Measurements from ENCODE around the gene UBN1. TPM values are rescaled to one million over a fixed set of nuclear protein-coding genes. Genes with fewer than 3 reads are reported as not detected.

Gene UBN1
- total and polyA plus RNA-seq, 3 donors (not counting 1 experiment from before 2014, with no cell fraction given), result 16.5 to 37.2 (median 23.7) TPM

Other genes with a start within 250 kb of the UBN1 start
- 10 to 100 TPM in 1 of 2 donors, 1 to 10 TPM in 1; 8.0 to 29.8 TPM for gene UBALD1, start 232.6 kb upstream of the UBN1 start, total RNA-seq
- gene UBALD1, start 232.6 kb upstream of the UBN1 start, polyA plus RNA-seq, result 7.2 TPM
- 10 to 100 TPM; 34.2 to 64.8 TPM for gene MGRN1, start 222.7 kb upstream of the UBN1 start, total RNA-seq
- gene MGRN1, start 222.7 kb upstream of the UBN1 start, polyA plus RNA-seq, result 8.2 TPM
- gene NUDT16L1, start 153.9 kb upstream of the UBN1 start, total RNA-seq, result 10 to 100 TPM; 13.5 to 26.2 TPM
- 34.3 TPM for gene NUDT16L1, start 153.9 kb upstream of the UBN1 start, polyA plus RNA-seq
- 10 to 100 TPM; 14.5 to 24.3 TPM for gene ANKS3, start 113.2 kb upstream of the UBN1 start, total RNA-seq
- 9.4 TPM for gene ANKS3, start 113.2 kb upstream of the UBN1 start, polyA plus RNA-seq
- under 1 TPM; 0.17 to 0.71 TPM for gene DNAAF8, start 112.9 kb upstream of the UBN1 start, total RNA-seq
- gene DNAAF8, start 112.9 kb upstream of the UBN1 start, polyA plus RNA-seq, result 0.51 TPM
- gene ZNF500, start 80.3 kb upstream of the UBN1 start, total RNA-seq, result 10 to 100 TPM; 13.0 to 14.2 TPM
- 4.0 TPM for gene ZNF500, start 80.3 kb upstream of the UBN1 start, polyA plus RNA-seq
- not detected for gene SEPTIN12, start 59.1 kb upstream of the UBN1 start, total RNA-seq
- gene SEPTIN12, start 59.1 kb upstream of the UBN1 start, polyA plus RNA-seq, result not detected
- gene SMIM22, start 52.1 kb upstream of the UBN1 start, total RNA-seq, result 1 to 10 TPM in 1 of 2 donors, not detected in 1; 1.0 TPM
- gene SMIM22, start 52.1 kb upstream of the UBN1 start, polyA plus RNA-seq, result 3.4 TPM
- 10 to 100 TPM; 27.0 to 33.8 TPM for gene ROGDI, start 44.8 kb upstream of the UBN1 start, total RNA-seq
- gene ROGDI, start 44.8 kb upstream of the UBN1 start, polyA plus RNA-seq, result 24.5 TPM
- 10 to 100 TPM; 38.0 to 67.7 TPM for gene GLYR1, start 193 bp upstream of the UBN1 start, total RNA-seq
- gene GLYR1, start 193 bp upstream of the UBN1 start, polyA plus RNA-seq, result 31.3 TPM
- gene PPL, start 89.7 kb downstream of the UBN1 start, total RNA-seq, result 10 to 100 TPM; 58.1 to 73.2 TPM
- 43.0 TPM for gene PPL, start 89.7 kb downstream of the UBN1 start, polyA plus RNA-seq
- gene SEC14L5, start 110.8 kb downstream of the UBN1 start, total RNA-seq, result under 1 TPM in 1 of 2 donors, not detected in 1; under 0.01 TPM
- 0.03 TPM for gene SEC14L5, start 110.8 kb downstream of the UBN1 start, polyA plus RNA-seq
- 10 to 100 TPM; 10.3 to 16.8 TPM for gene NAGPA, start 186.5 kb downstream of the UBN1 start, total RNA-seq
- gene NAGPA, start 186.5 kb downstream of the UBN1 start, polyA plus RNA-seq, result 7.6 TPM
- not detected for gene C16orf89, start 218.5 kb downstream of the UBN1 start, total RNA-seq
- gene C16orf89, start 218.5 kb downstream of the UBN1 start, polyA plus RNA-seq, result not detected
- gene ALG1, start 224.4 kb downstream of the UBN1 start, total RNA-seq, result 10 to 100 TPM; 24.3 to 29.5 TPM
- 29.5 TPM for gene ALG1, start 224.4 kb downstream of the UBN1 start, polyA plus RNA-seq

Measured in mammary epithelial cell (primary cell).